Right lobe of liver (tissue), 6 donors: ENCODE measurements around the gene BRCC3. TPM values are rescaled to one million over a fixed set of nuclear protein-coding genes. Genes with fewer than 3 reads are reported as not detected.

Experiments
- ATAC-seq, 4 donors: fragments of 200-7000 bp; cut with Tn5 transposase; one replicate each; pipeline ENCODE4 v1.9.1; 2020; ENCODE audit warnings: mild to moderate bottlenecking in 4 of 4, moderate library complexity in 4 of 4
- DNase-seq, 3 donors: peaks; one replicate each; pipeline ENCODE4 v3.0.0-alpha.2; 2020
- H3K27ac ChIP-seq, 3 donors: fragments of 200-600 bp; one replicate each; pipeline ENCODE4 v1.8.0; 2022
- H3K27me3 ChIP-seq, 2 donors: fragments of 200-600 bp; one replicate each; pipeline ENCODE4 v1.8.0; 2022
- H3K36me3 ChIP-seq, 4 donors: fragments of 200-600 bp; sonication (generic) in 1 of 4; one replicate each; pipeline versions ENCODE4 v1.5.1 to v1.8.0; 2017 to 2022; ENCODE audit warnings: control low read depth in 1 of 4
- H3K4me1 ChIP-seq, 4 donors: fragments of 200-600 bp; sonication (generic) in 1 of 4; one replicate each; pipeline versions ENCODE4 v1.5.1 to v1.8.0; 2017 to 2022; ENCODE audit warnings: control low read depth in 1 of 4
- H3K4me3 ChIP-seq, 3 donors: fragments of 200-600 bp; one replicate each; pipeline ENCODE4 v1.8.0; 2022
- H3K9me3 ChIP-seq, 4 donors: fragments of 200-600 bp; sonication (generic) in 1 of 4; one replicate each; pipeline versions ENCODE4 v1.5.1 to v1.8.0; 2017 to 2022; ENCODE audit warnings: control low read depth in 1 of 4
- POLR2A ChIP-seq: fragments of 450-650 bp; IDR thresholded peaks from one replicate; pipeline ENCODE4 v1.6.1; 2017; ENCODE audit warnings: antibody characterized with exemption, mild to moderate bottlenecking
- WGBS: methylation state at CpG from one replicate; pipeline ENCODE4 v1.1.6; 2018; ENCODE audit warnings: low coverage, low lambda C conversion rate; ENCODE audit not compliant: insufficient coverage; ENCODE audit errors: missing lambda C conversion rate; 5-methylcytosine and 5-hydroxymethylcytosine counted together
- intact Hi-C, 2 donors: fragments of 100-400 bp; cut with DNase I; formaldehyde crosslinking; loops; one replicate each; pipeline versions ENCODE4 v1.11.2 to v1.14.1; 2022
- total RNA-seq, 6 experiments: library from RNA; depleted of rRNA in 2 of 6; stranded (reverse); fragments of >200 nt in 2 of 6; fragmentation: NEBNext Ultra II Directional in 3 of 6; extraction: Animal tissue kit (Norgen Biotek cat#: 25700) in 3 of 6; gene quantifications; one replicate each; pipeline versions ENCODE4 v1.1.0 to v1.2.4, GENCODE V29; 2016 to 2023
- TF ChIP-seq, protein P1 (sequence below), 4 donors: fragments of 200-600 bp in 3 of 4; fragments of 450-650 bp in 1 of 4; IDR thresholded peaks; one replicate each; pipeline versions ENCODE4 v1.5.1 to v1.8.0; 2016 to 2022; ENCODE audit warnings: antibody characterized with exemption in 4 of 4, mild to moderate bottlenecking in 2 of 4
- donor health status: DM: no; HTN: yes; CAD: no.
- donor health status: DM: no; HTN: no; CAD: no.
- donor health status: DM: no; HTN: no; CAD: no.
- donor health status: DM: no; HTN: yes; CAD: no.
- donor health status: DM: no; HTN: yes; CAD: no.

BRCC3 gene
- total RNA-seq, 6 experiments from 2014 or later = 10.1 to 13.4 (median 10.5) TPM

DNA sequence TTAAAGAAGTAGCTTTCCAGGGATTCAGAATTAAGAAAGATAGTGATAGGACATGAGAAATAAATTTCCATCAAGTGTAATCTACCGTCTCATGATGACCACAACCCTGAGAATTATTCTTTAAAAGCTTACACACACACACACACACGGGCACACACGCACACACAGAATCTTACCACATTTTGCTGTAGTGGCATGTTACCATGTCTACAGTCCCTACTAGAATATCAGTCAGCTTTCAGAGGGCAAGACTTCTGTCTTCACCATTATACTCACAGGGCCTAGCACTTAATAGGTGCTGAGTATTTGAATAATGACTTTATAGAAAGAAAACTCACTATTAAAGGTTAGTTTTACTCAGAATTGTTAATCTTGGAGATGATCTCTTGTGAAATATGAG, 15.8 kb upstream of the BRCC3 start:
- Histone ChIP-seq H3K27me3 (no peaks in the 10 kb centered on the region), H3K4me3 (no peak overlapping the region), H3K4me1 (peaks cover 0 to 9% (median 3%) of the 10 kb centered on the region in 4 donors), H3K27ac (no peak overlapping the region), H3K36me3 (no peaks in the 10 kb centered on the region), H3K9me3 (no peaks in the 10 kb centered on the region)
- ATAC-seq (no peak), DNase-seq (no peak)
- intact Hi-C loops = loop anchor here in 1 of 2 donors (10.0 kb wide), 1 partner anchor 71 kb away; no protein-coding TSS in a partner anchor
- TF ChIP-seq, protein P1, sequence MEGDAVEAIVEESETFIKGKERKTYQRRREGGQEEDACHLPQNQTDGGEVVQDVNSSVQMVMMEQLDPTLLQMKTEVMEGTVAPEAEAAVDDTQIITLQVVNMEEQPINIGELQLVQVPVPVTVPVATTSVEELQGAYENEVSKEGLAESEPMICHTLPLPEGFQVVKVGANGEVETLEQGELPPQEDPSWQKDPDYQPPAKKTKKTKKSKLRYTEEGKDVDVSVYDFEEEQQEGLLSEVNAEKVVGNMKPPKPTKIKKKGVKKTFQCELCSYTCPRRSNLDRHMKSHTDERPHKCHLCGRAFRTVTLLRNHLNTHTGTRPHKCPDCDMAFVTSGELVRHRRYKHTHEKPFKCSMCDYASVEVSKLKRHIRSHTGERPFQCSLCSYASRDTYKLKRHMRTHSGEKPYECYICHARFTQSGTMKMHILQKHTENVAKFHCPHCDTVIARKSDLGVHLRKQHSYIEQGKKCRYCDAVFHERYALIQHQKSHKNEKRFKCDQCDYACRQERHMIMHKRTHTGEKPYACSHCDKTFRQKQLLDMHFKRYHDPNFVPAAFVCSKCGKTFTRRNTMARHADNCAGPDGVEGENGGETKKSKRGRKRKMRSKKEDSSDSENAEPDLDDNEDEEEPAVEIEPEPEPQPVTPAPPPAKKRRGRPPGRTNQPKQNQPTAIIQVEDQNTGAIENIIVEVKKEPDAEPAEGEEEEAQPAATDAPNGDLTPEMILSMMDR (IDR thresholded peaks at IDR 0.05) = no peak
- no peak for TF ChIP-seq POLR2A
- 72% methylated on average over 3 of the region's 3 CpGs for WGBS

DNA sequence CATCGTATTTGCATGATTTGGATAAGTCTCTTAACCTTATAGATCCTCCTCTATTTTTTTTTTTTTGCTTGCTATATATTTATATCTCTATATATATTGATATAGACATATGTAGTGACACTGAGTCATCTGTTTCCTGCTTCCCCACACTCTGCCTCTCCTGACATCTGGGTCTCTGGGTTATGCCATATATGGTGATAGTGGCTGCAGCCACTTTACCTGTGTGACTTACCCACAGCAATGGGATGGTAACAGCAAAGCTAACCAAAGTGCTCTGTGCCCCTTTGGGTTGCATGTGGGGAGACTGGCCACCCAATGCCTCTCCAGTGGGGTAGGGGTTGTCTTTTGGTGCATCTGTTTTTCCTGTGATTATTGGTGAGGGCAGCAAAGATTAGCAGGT, 14.8 kb upstream of the BRCC3 start:
- 53% methylated on average over 1 of the region's 1 CpG for WGBS
- Histone ChIP-seq H3K4me3 (no peak overlapping the region), H3K27me3 (no peaks in the 10 kb centered on the region), H3K36me3 (no peaks in the 10 kb centered on the region), H3K4me1 (peaks cover 0 to 9% (median 3%) of the 10 kb centered on the region in 4 donors), H3K9me3 (no peaks in the 10 kb centered on the region), H3K27ac (peak overlapping the region in 1 of 3 donors; percentile 53)
- no peak for DNase-seq
- intact Hi-C loops = loop anchor here in 1 of 2 donors (10.0 kb wide), 1 partner anchor 72 kb away; no protein-coding TSS in a partner anchor
- TF ChIP-seq, protein P1 (IDR thresholded peaks at IDR 0.05) = no peak
- TF ChIP-seq POLR2A = no peak
- no peak for ATAC-seq

DNA sequence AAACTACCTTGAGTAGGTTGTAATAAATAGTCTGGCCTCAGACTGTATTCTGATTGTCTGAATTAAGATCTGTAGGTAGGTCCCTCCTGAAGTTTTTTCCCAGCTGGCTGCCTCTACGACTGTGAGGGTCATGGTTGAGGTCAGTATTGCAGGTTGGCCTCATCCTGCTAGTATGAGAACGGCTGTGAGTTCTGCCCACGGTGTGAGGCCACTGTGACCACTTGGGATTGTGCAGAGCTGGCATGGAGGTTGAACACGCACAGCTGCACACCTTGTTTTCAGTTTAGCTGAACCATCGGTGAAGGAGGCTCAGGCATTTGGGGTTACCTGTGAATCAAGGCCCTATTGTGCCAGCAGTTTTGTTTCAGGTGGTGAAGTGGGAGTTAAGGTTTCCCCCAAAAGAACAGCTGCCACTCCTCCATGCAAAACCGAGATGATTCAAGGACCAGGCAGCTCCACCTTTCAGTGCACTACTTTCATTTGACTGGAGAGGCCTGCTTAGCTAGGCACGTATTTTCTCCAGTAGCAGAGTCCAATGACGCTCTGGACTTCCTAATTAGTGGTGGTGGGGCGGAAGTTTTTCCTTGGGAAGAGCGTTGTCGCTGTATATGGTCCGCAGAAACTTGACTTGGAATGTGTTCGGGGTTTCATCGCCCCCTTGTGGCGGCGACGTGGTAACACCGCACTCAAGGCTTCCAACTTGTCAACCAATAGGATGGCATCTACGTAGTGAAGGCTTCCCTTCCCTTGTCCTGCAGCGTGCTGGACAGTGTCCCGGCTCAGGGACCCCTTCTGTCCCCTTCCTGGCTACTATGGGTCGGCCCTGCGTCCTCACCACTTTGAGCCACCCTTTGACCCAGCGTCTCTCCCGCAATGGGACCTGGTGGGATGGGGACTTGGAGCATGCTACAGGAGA, 14.2 kb upstream of the BRCC3 start:
- H3K4me3 ChIP-seq = no peak overlapping the region
- TF ChIP-seq, protein P1 (IDR thresholded peaks at IDR 0.05) = peak; percentile 72 to 86 (median 79)
- no peak for TF ChIP-seq POLR2A
- H3K4me1 ChIP-seq = peaks cover 0 to 7% (median 3%) of the 10 kb centered on the region in 4 donors
- DNase-seq (peak; percentile 59 to 69 (median 65)), ATAC-seq (peak; percentile 84 to 94 (median 90))
- H3K9me3 ChIP-seq = no peaks in the 10 kb centered on the region
- H3K27ac ChIP-seq = peak overlapping the region in 2 of 3 donors; percentile 8 to 53
- intact Hi-C loops = loop anchor here in 1 of 2 donors (10.0 kb wide), 1 partner anchor 72 kb away; no protein-coding TSS in a partner anchor
- H3K36me3 ChIP-seq = no peaks in the 10 kb centered on the region
- H3K27me3 ChIP-seq = peaks cover 0 to 3% of the 10 kb centered on the region in 2 donors
- WGBS = 6% methylated on average over 10 of the region's 25 CpGs

DNA sequence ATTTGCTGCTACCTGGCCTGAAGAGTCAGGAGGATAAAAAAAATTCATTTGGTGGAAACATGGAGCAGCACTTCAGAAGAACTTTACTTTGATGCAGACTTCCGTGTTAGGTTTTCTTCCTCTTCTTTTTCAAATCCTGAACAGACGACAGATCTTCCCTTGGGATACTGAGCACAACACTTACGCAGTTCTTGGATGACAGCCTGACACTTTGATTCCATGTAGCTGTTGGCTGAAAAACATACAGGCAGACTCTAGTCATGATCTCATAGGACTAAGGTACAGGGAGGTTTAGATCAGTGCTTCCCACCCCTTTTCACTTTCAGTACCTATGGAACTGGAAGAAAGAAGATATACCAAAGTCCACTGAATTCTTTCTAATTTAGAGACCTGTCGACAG, 9.5 kb upstream of the BRCC3 start:
- ATAC-seq (no peak), DNase-seq (no peak)
- TF ChIP-seq, protein P1 (IDR thresholded peaks at IDR 0.05) = no peak
- no peak for TF ChIP-seq POLR2A
- no peak overlapping the region for H3K27ac ChIP-seq
- intact Hi-C loops = no loop called here
- no peak overlapping the region for H3K4me3 ChIP-seq
- H3K4me1 ChIP-seq = peaks cover 0 to 16% (median 0%) of the 10 kb centered on the region in 4 donors
- H3K9me3 ChIP-seq = no peaks in the 10 kb centered on the region
- 61% methylated on average over 4 of the region's 4 CpGs for WGBS
- peaks cover 0 to 3% of the 10 kb centered on the region in 2 donors for H3K27me3 ChIP-seq
- H3K36me3 ChIP-seq = no peaks in the 10 kb centered on the region
